ENCODE measurements around the gene MAEA. TPM values are rescaled to one million over a fixed set of nuclear protein-coding genes. Genes with fewer than 3 reads are reported as not detected.

Gene MAEA
- total and polyA plus RNA-seq, 4 donors = 20.9 to 33.9 (median 29.8) TPM

- Histone ChIP-seq H3K9me3 (ENCODE audit: control insufficient read depth in 4 of 4, low read length in 3 of 4) (no peaks in the 10 kb centered on the region), H3K27me3 (ENCODE audit: control insufficient read depth in 4 of 4, insufficient read depth in 4 of 4, low read length in 3 of 4) (no peaks in the 10 kb centered on the region), H3K36me3 (ENCODE audit: control insufficient read depth in 4 of 4, insufficient read depth in 3 of 4, low read depth in 1 of 4, low read length in 3 of 4) (peaks cover 0 to 6% (median 1%) of the 10 kb centered on the region in 4 donors), H3K4me1 (ENCODE audit: control insufficient read depth in 4 of 4, insufficient read depth in 4 of 4, low read length in 3 of 4) (peaks cover 2 to 15% (median 6%) of the 10 kb centered on the region in 4 donors), H3K9ac (ENCODE audit: low read depth in 1 of 2, low read length in 2 of 2) (no peak overlapping the region), H3K27ac (ENCODE audit: low read depth in 1 of 2, low read length in 2 of 2) (no peak overlapping the region), H3K4me3 (ENCODE audit: low read depth in 1 of 3, low read length in 3 of 3) (no peak overlapping the region)
- TF ChIP-seq NR2F2 (IDR thresholded peaks at IDR 0.05) = no peak
- no peak for TF ChIP-seq TAF1 (conservative IDR thresholded peaks at IDR 0.05)
- TF ChIP-seq ATF3 (IDR thresholded peaks at IDR 0.05) = no peak
- no peak for TF ChIP-seq MAX (IDR thresholded peaks at IDR 0.05)
- TF ChIP-seq FOXA1 (IDR thresholded peaks at IDR 0.05) = no peak
- no peak for TF ChIP-seq HNF4G (IDR thresholded peaks at IDR 0.05)
- no peak for TF ChIP-seq GABPA (IDR thresholded peaks at IDR 0.05 in 1 of 2, conservative IDR thresholded peaks at IDR 0.05 in 1 of 2)
- no peak for TF ChIP-seq HNF4A (conservative IDR thresholded peaks at IDR 0.05)
- TF ChIP-seq FOXA2 (IDR thresholded peaks at IDR 0.05) = no peak
- TF ChIP-seq EGR1 (IDR thresholded peaks at IDR 0.05; ENCODE audit: low read depth in 2 of 2) = no peak
- no peak for TF ChIP-seq RAD21 (IDR thresholded peaks at IDR 0.05)
- TF ChIP-seq, protein P1, sequence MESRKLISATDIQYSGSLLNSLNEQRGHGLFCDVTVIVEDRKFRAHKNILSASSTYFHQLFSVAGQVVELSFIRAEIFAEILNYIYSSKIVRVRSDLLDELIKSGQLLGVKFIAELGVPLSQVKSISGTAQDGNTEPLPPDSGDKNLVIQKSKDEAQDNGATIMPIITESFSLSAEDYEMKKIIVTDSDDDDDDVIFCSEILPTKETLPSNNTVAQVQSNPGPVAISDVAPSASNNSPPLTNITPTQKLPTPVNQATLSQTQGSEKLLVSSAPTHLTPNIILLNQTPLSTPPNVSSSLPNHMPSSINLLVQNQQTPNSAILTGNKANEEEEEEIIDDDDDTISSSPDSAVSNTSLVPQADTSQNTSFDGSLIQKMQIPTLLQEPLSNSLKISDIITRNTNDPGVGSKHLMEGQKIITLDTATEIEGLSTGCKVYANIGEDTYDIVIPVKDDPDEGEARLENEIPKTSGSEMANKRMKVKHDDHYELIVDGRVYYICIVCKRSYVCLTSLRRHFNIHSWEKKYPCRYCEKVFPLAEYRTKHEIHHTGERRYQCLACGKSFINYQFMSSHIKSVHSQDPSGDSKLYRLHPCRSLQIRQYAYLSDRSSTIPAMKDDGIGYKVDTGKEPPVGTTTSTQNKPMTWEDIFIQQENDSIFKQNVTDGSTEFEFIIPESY (IDR thresholded peaks at IDR 0.05) = no peak
- 90% methylated on average over 25 of the region's 25 CpGs for WGBS
- DNase-seq (ENCODE audit: low spot score) = no peak
Measured at GRCh38 chr4:1365271-1366178, 75.8 kb downstream of the MAEA start.

DNA sequence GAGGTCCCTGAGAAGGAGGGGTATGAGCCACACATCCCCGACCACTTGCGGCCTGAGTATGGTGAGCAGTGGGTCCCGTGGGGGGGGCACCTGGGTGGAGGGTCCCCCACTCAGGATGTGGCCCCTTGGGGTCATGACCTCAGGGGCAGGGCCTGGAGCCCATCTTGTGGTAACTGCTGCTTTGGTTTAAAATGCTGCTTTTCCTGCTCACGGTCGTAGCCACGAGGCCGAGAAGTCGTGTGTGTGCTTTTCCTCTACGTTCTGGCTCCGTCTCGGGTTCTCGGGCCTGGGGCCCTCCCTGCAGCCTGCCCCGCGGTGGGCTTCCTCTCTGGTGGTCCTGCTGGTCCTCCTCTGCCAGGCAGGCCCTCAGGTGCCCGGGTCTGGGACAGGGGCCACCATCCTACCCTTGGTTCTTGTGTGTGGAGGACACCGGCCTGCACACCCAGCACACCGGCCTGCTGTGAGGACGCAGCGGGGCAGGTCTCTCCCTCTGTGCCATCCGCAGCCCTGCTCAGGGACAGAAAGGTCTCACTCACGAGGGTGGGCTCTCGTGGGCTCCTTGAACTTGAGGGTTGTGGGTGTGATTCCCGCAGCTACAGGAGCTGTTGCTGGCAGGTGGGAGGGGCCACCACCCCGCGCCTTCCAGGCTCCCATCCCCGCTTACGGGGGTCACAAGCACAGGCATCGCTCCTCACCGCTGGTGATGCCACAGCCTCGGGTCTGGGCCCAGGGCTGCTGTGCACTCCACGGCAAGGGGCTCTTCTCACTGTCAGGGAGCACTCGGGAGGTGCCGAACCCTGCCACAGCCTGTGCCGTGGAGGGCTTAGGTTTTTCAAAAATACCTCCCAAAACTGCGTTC, 76.9 kb downstream of the MAEA start:
- Histone ChIP-seq H3K9ac (ENCODE audit: low read depth in 1 of 2, low read length in 2 of 2) (no peak overlapping the region), H3K27ac (ENCODE audit: low read depth in 1 of 2, low read length in 2 of 2) (no peak overlapping the region), H3K27me3 (ENCODE audit: control insufficient read depth in 4 of 4, insufficient read depth in 4 of 4, low read length in 3 of 4) (no peaks in the 10 kb centered on the region), H3K4me1 (ENCODE audit: control insufficient read depth in 4 of 4, insufficient read depth in 4 of 4, low read length in 3 of 4) (peaks cover 6 to 22% (median 9%) of the 10 kb centered on the region in 4 donors), H3K36me3 (ENCODE audit: control insufficient read depth in 4 of 4, insufficient read depth in 3 of 4, low read depth in 1 of 4, low read length in 3 of 4) (peaks cover 0 to 6% (median under 1%) of the 10 kb centered on the region in 4 donors), H3K4me3 (ENCODE audit: low read depth in 1 of 3, low read length in 3 of 3) (no peak overlapping the region), H3K9me3 (ENCODE audit: control insufficient read depth in 4 of 4, low read length in 3 of 4) (no peaks in the 10 kb centered on the region)
- no peak for DNase-seq (ENCODE audit: low spot score)
- 97% methylated on average over 35 of the region's 35 CpGs for whole genome bisulfite sequencing
- TF ChIP-seq MAX (IDR thresholded peaks at IDR 0.05) (no peak), HNF4A (conservative IDR thresholded peaks at IDR 0.05) (no peak), RAD21 (IDR thresholded peaks at IDR 0.05) (no peak), HNF4G (IDR thresholded peaks at IDR 0.05) (no peak), FOXA1 (IDR thresholded peaks at IDR 0.05) (no peak), TAF1 (conservative IDR thresholded peaks at IDR 0.05) (no peak), FOXA2 (IDR thresholded peaks at IDR 0.05) (no peak), NR2F2 (IDR thresholded peaks at IDR 0.05) (no peak), REST (IDR thresholded peaks at IDR 0.05) (no peak), SP1 (IDR thresholded peaks at IDR 0.05) (no peak)
- TF ChIP-seq, protein P1 (IDR thresholded peaks at IDR 0.05) = no peak

Measured in liver (tissue), 9 donors.